Stimulated activated CD4-positive, alpha-beta T cell treated with anti-CD3 and anti-CD28 coated beads, Interleukin-15, amount 100 ng/mL, for 48 hours (primary cell): ENCODE results near the gene PEX11G.
"Not testable (repeated sequence)": the region's sequence is repeated elsewhere in the genome, so short reads cannot be mapped to it uniquely, and the experiment has no call there.

Source experiments
- DNase-seq, 2 donors: peaks; one replicate each; pipeline ENCODE4 v3.0.0-alpha.2; 2020; ENCODE audit warnings: low read depth in 2 of 2

PEX11G gene

DNA sequence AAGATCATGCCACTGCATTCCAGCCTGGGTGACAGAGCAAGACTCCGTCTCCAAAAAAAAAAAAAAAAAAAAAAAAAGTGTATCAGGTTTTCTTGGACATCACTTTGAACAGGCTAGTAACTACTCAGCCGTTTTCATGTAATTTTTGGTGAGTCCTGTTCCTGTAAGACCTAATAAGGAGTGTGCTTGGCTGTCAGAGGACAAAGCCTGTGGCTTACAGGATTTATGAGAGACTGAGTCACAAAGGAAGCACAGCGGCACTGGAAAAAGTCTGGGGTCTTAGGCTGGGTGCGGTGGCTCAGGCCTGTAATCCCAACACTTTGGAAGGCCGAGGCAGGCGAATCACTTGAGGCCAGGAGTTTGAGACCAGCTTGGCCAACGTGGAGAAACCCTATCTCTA is 55.4 kb downstream of the PEX11G start:
- DNase-seq = not testable (repeated sequence)

DNA sequence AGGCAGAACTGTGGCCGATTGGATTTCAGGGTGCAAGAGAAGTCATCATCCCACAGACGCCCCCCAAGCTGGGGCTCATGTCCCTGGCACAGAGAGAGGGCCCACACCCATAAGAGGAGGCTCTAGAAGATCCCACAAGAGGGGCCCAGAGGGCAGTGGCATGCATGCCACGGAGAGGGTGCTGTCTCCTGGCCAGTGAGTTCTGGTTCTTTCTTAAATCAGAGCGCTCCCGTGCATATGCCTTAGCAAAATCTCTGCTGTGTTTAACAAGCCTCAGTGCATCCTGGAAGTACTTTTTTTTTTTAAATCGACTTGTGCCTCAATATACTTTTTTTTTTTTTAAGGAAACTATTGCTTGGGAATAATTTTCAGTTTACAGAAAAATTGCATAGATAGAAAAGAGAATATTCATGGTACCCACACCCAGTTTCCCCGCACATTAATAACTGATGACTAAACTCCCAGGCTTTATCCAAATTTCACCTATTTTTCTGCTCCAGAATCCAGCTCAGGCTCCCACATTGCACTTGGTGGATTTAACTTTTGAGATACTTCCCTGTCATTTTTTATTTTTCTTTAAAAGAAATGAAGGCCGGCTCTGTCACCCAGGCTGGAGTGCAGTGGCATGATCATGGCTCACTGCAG is 59.1 kb downstream of the PEX11G start:
- no peak for DNase-seq

DNA sequence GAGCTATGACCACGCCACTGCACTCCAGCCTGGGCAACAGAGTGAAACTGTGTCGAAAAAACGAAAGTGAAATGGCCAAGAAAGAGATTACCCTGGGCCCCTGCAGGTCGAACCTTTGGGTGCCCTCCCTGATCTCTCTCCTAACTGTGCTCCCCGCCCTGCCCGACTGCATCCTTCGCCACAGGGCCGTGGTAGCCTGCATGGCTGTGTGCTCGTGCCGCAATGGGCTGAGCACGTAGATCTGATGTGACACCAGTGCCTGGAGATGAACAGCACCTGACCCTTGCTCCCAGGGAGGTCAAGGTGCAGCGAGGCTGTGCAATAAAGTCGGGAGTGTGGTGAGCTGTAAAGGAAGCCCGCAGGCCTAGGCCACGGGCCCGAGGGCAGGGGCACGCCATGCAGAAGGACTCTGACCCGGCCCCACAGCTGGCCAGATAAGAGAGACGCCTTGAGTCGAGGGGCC is 60.2 kb downstream of the PEX11G start:
- DNase-seq = no peak

GRCh38 chr19:7427944-7428343 is 60.9 kb downstream of the PEX11G start:
- no peak for DNase-seq

- peak in 1 of 2 donors; percentile 10 for DNase-seq
These were observed 61.8 kb downstream of the PEX11G start for GRCh38 chr19:7426986-7427385.
